GM11168 (cell line): ENCODE measurements around the gene ACOX3.
"Not testable (repeated sequence)": the region's sequence is repeated elsewhere in the genome, so short reads cannot be mapped to it uniquely, and the experiment has no call there.

Experiments used
- in situ Hi-C: fragments of 300-500 bp; cut with MboI; formaldehyde crosslinking; loops from one replicate; pipeline ENCODE4 v1.12.0; 2022; ENCODE audit warnings: low sequenced_read_pairs; ENCODE audit not compliant: unreplicated experiment

ACOX3 gene

DNA sequence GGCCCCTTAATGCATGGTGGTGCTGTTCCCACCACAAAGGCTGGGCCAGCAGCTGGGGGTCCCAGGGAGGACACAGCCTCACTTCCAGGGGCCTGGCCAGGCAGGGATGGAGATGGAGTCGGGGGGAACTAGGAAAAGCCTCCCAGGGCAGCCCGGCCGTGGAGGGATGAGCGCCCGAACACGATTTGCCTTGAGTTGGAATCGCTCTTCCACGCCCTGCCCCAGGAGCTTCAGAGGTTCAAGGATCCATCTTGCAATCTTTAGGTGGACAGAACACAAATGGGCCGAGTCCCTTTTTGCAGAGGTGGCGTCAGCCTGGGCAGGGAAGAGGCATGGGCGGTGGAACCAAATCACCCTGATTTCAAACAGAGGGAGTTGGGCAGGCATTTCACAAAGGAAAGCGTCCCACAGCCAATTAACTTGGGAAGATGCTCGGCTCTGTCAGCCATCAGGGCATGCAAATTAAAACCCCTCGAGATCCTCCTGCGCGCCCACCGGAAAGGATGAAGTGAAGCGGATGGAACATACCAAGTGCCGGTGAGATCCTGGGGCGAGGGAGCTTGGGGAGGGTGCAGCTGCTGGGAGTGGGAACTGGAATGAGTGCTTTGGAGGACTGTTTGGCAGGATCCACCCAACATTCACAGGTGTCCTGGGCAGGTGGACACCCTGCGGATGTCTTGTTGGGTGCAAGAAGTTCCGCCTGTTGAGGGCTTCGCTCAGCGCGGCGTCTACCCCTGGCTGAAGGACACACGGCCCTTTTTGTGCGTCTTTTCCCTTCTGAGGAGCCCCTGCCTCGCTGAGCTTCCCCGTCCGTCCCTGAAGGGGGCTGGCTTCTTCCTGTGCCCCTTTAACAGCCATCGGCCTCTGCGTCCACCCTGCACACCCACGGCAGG lies 95.2 kb downstream of the ACOX3 start:
- in situ Hi-C loops = no loop called here

- in situ Hi-C loops = no loop called here
These were observed 96.1 kb downstream of the ACOX3 start for GRCh38 chr4:8344377-8344776.

GRCh38 chr4:8343967-8344331 lies 96.6 kb downstream of the ACOX3 start:
- in situ Hi-C loops = no loop called here

DNA sequence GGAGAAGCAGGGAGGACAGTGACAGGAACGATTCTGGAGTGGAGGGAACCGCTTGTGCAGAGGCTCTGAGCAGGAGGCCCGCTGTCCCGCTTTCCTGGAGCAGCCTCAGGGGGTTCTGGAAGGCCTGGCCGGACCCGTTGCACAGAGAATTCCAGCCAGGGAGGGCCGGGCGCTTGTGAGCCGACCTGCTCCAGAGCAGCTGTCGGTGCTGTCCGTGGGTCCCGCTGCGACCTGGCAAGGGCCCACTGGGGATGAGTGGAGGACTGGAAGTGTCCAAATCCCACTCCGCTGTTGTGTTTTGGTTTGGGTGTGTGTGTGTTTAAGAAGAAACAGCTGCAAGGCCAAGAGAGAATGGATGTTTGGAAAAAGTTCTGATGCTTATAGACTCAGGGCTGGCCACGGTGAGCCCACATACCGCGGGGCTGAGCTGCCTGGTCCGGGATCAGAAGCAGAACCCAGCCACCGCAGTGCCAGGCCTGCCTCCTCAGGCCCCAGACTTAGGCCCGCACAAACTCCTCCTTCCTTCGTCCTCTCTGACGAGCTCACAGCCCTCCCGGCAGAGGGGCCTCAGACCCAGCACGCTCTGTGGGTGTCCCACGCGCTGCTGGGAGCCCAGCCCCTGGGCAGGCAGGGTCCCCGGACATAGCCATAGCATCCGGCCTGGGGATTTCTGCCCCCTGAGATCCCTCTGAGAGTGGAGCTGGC lies 97.1 kb downstream of the ACOX3 start:
- in situ Hi-C loops = no loop called here

DNA sequence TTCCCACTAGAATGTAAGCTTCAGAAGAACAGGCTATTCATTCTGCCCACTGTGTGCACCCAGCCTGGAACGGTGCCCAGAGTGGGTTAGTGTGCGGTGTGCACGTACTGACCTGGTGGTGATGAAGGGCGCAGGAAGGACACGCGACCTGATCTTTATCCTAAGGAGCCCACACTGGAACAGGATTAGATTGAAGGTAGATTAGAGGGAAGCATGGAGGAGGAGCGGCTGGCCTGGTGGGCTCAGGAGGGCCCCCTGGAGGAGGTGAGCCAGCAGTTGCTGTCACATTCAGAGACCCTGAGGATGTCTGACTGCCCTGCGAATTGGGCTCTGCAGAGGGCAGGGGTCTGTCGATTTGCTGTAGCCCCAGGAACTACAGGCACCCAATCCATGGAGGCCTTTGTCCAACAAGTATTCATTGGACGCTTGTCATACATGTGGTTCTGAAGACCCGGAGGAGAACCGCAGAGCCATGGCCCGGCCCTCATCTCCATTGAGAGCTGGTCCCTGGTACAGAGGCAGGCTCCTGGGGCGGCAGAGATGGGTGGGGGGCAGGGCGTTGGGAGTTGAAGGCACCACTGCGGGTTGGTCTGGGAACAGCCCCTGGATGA lies 97.8 kb downstream of the ACOX3 start:
- in situ Hi-C loops = no loop called here

GRCh38 chr4:8341691-8342090 lies 98.8 kb downstream of the ACOX3 start:
- in situ Hi-C loops = no loop called here

GRCh38 chr4:8341281-8341680 lies 99.2 kb downstream of the ACOX3 start:
- in situ Hi-C loops = not testable (repeated sequence)

GRCh38 chr4:8340781-8341241 lies 99.7 kb downstream of the ACOX3 start:
- in situ Hi-C loops = no loop called here

GRCh38 chr4:8338351-8338961 lies 102.1 kb downstream of the ACOX3 start:
- in situ Hi-C loops = no loop called here

DNA sequence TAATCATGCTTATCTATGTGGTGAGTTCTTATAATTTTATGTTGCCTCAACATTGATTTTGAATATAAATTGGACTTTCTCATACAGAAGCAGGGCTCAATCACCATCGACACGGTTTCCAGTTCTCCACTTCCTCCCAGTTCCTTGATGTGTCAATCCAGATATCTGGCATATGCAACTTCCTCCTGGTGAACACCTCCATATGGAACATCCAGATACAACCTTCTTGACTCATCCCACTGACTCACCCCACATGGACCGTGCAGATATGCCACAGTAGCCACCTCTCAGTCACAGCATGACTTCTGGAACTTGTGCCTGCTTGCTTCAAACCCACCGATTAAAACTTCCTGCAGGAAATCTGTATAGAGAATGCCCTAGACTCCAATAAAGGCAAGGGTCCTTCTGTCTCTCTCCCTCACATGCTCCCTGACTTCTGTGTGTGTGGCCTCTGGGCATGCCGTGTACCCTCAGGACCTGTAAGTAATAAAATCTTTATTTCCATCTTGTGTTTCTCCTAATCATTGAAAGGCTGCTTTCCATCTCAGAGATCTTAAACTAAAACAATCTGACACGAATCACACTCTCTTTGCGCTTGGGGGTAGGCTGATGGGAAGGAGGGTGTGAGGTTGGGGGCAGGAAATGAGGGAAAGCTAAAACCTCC lies 104.0 kb downstream of the ACOX3 start:
- in situ Hi-C loops = no loop called here

GRCh38 chr4:8335848-8336247 lies 104.7 kb downstream of the ACOX3 start:
- in situ Hi-C loops = no loop called here

DNA sequence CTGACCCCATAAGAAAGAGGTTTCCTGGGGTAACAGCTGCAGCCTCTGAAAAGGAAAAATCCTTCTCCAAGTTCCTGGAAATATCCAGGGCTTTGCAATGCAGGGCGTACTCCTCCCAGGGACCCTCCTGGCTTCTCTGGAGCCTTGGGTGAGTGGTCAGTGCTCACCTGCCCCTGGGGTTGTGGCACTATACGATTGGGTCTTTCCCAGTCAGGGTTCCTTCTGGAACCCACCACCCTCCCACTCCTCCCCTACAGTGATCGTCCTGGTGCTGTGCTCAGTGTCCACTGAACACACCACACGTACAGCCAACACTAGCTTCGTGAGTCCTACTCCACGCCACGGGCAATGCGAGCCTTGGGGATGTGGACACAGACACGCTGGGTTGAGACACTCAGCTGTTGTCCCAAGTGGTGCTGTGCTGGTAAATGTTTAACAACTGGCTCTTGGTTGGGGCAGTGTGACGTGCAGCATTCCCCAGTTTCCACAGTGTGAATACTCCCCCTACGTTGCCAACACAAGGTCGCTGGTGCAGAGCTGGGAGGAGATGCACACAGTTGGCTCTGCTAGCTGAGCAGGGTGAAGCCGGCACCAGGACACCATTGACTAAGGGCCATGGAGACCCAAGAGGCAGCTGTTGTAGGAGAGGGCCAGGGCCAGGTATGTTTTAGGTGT lies 105.6 kb downstream of the ACOX3 start:
- in situ Hi-C loops = no loop called here

GRCh38 chr4:8333726-8334460 lies 106.6 kb downstream of the ACOX3 start:
- in situ Hi-C loops = no loop called here

DNA sequence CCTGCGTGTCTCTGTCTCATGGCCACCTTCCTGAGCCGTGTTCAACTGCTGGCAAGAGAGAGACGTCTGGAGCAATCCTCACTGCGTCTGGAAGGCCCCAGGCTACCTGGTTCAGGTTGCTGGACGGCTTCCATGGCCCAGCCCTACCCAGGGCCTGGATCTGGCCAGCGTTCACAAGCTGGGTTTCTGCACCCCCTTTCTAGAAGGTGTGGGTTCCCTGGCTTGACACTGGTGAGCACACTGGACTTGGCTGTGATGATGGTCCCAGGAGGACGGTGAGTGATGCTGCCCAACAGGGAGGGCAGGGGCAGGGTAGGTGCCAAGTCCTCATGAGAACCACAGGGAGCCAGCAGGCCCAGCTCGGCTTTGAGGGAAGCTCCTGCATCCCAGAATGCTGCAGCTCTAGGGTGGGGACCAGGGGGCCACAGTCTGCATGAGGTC lies 107.6 kb downstream of the ACOX3 start:
- in situ Hi-C loops = no loop called here

- in situ Hi-C loops = no loop called here
These were observed 108.3 kb downstream of the ACOX3 start for GRCh38 chr4:8332038-8332857.

GRCh38 chr4:8331575-8331955 lies 109.0 kb downstream of the ACOX3 start:
- in situ Hi-C loops = no loop called here

DNA sequence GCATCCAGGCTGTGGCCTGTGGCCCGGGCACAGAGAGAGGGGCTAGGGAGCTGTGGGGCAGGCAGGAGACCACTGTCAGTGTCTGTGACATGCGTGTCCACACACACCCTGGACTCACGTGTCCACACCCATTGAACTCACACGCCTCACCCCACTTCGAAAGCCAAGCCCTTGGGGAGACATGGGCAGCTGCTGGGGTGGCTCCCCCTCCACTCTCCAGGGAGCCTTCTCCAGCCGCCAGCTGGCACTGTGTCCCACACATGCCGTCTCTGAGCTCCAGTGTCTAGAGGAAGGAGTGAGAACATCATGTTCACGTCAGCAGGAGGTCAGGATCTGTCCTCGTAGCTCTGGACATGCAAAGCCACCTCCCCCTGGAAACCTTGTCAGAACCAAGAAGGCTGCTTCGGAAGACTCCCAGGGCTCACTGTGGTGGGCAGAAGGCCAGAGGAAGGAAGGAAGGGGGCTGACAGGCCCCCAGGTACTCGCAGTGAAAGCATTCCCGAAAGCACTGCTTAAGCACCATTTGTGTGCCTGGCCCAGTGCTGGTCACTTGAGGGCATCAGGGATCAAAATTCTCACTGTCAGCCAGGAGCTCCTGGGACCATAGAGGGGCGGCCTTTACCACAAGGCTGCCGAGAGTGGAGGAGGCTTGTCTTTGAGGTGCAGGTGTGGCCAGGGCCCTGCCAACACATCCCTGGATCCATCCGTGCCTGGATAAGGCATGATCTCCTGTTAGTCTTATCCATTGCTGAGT lies 109.5 kb downstream of the ACOX3 start:
- in situ Hi-C loops = no loop called here
